ENCODE data around the gene CROCC2. TPM values are rescaled to one million over a fixed set of nuclear protein-coding genes. Genes with fewer than 3 reads are reported as not detected.

CROCC2 gene
- total RNA-seq, 6 experiments from 2014 or later: not detected

DNA sequence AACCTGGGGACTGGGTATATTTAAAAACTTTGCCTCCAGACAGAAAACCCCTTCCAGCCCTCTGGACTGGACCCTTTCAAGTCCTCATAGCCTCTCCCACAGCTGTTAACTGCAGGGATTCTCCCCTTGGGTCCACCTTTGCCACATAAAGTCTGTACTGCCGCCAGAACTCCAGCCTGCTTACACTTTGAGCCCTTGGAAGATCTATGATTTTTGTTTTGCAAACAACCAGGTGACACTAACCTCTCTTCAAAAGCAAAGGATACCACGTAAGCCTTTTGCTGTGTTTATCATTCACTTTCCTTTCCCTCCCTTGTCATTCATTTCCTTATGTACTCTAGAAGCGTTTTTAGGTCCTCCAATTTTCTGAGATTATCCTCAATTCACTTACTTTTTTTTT, 41.7 kb upstream of the CROCC2 start:
- Mint-ChIP-seq H3K4me1 (ENCODE audit: low read depth) (no peaks in the 10 kb centered on the region), H3K36me3 (ENCODE audit: low read depth) (no peaks in the 10 kb centered on the region), H3K27ac (no peak overlapping the region), H3K27me3 (ENCODE audit: insufficient read depth) (peaks cover 61% of the 10 kb centered on the region), H3K9me3 (no peaks in the 10 kb centered on the region), H3K4me3 (no peak overlapping the region)
- DNase-seq: no peak
- TF ChIP-seq, protein P1, sequence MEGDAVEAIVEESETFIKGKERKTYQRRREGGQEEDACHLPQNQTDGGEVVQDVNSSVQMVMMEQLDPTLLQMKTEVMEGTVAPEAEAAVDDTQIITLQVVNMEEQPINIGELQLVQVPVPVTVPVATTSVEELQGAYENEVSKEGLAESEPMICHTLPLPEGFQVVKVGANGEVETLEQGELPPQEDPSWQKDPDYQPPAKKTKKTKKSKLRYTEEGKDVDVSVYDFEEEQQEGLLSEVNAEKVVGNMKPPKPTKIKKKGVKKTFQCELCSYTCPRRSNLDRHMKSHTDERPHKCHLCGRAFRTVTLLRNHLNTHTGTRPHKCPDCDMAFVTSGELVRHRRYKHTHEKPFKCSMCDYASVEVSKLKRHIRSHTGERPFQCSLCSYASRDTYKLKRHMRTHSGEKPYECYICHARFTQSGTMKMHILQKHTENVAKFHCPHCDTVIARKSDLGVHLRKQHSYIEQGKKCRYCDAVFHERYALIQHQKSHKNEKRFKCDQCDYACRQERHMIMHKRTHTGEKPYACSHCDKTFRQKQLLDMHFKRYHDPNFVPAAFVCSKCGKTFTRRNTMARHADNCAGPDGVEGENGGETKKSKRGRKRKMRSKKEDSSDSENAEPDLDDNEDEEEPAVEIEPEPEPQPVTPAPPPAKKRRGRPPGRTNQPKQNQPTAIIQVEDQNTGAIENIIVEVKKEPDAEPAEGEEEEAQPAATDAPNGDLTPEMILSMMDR (IDR thresholded peaks at IDR 0.05): no peak

DNA sequence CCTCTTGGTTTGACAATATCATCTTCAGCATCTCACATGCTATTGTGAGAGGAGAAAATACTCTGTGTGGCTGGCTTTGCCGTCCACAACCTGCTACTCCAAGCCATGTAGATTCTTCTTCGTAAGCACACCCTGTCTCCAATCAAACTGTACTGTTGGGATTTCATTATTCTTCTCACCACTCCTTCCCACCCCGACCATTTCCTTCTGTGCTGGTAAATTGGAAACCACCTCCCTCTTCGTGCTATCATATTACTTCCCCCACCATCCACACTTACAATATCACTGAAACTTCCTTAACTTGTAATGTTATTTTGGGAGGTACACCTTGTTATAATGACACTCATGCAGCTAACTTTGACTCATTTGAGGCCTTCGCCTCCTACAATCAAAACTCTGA, 40.7 kb upstream of the CROCC2 start:
- Mint-ChIP-seq H3K36me3 (ENCODE audit: low read depth) (no peaks in the 10 kb centered on the region), H3K4me3 (no peak overlapping the region), H3K27ac (no peak overlapping the region), H3K9me3 (no peaks in the 10 kb centered on the region), H3K4me1 (ENCODE audit: low read depth) (no peaks in the 10 kb centered on the region), H3K27me3 (ENCODE audit: insufficient read depth) (peaks cover 59% of the 10 kb centered on the region)
- TF ChIP-seq, protein P1 (IDR thresholded peaks at IDR 0.05): no peak
- DNase-seq: no peak

DNA sequence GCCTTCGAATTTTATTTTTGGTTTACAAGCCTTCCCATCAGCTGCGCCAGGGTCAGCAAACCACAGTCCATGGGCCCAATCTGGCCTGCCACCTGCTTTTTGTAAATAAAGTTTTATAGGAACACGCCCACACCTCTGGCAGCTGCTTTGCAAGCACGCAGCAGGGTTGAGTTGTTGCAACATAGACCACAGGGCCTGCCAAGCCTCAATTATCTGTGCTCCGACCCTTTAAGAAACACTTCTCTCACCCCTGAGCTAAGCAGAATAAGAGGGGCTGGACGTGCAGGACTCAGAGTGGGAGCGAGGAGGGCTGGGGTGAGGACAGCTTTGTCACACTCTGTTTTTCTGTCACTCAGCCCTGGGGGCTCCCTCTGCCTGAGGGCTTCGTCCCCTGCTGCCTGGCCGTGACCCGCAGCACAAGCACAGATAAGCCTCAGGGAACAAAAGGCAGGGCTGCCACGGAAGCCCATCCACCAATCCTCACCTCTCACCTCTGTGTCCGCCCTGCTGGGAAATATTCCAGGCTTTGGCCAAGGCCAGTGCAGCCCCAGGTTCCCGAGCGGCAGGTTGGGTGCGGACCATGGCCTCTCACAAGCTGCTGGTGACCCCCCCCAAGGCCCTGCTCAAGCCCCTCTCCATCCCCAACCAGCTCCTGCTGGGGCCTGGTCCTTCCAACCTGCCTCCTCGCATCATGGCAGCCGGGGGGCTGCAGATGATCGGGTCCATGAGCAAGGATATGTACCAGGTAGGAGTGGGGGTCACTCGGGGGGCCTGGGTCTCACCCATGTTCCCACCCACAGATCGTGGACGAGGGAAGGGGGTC, 37.6 kb upstream of the CROCC2 start, which contains the start of gene AGXT:
AGXT (plus strand) TSS at position 539 of the 823 bp plus-strand sequence; CDS start at position 581, 42 bp downstream.
- no peaks in the 10 kb centered on the region for H3K36me3 Mint-ChIP-seq (ENCODE audit: low read depth)
- no peak within 1 kb of the TSS for H3K4me3 Mint-ChIP-seq
- no peak for DNase-seq
- TF ChIP-seq, protein P1 (IDR thresholded peaks at IDR 0.05): no peak
- H3K4me1 Mint-ChIP-seq (ENCODE audit: low read depth): no peaks in the 10 kb centered on the region
- no peaks in the 10 kb centered on the region for H3K9me3 Mint-ChIP-seq
- no peak within 1 kb of the TSS for H3K27ac Mint-ChIP-seq
- H3K27me3 Mint-ChIP-seq (ENCODE audit: insufficient read depth): peaks cover 49% of the 10 kb centered on the region

DNA sequence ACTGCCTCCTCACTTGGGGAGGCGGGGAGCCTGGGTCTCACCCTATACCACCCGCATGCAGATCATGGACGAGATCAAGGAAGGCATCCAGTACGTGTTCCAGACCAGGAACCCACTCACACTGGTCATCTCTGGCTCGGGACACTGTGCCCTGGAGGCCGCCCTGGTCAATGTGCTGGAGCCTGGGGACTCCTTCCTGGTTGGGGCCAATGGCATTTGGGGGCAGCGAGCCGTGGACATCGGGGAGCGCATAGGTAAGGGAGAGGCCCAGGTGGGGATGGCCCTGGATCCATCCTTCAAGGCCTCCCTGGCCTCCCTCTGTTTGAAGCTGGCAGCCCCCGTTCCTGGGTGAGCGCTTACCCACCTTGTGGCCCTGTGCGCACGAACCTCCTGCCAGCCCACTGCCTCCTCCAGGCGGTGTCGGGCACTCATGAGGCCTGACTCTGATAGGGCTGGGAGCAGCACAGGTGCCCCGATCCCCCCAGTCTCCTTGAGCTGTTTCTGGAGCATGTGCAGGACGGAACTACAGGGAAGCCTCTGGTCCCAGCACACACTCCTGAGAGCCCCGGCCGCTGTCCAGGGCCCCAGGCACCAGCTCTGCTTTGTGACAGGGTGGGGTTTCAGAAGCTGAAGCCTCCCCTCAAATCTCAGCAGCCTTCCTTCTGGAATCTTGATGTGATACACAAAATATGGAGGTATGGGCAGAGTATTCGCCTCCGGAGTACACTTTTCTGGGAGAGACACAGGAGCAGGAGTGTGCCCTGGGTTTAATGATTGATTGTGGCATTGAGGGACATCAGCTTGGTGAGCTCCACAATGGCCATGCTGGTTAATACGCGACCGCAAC, 36.8 kb upstream of the CROCC2 start:
- Mint-ChIP-seq H3K4me1 (ENCODE audit: low read depth) (no peaks in the 10 kb centered on the region), H3K27me3 (ENCODE audit: insufficient read depth) (peaks cover 42% of the 10 kb centered on the region), H3K4me3 (no peak overlapping the region), H3K36me3 (ENCODE audit: low read depth) (no peaks in the 10 kb centered on the region), H3K9me3 (no peaks in the 10 kb centered on the region), H3K27ac (no peak overlapping the region)
- DNase-seq: no peak
- TF ChIP-seq, protein P1 (IDR thresholded peaks at IDR 0.05): no peak

DNA sequence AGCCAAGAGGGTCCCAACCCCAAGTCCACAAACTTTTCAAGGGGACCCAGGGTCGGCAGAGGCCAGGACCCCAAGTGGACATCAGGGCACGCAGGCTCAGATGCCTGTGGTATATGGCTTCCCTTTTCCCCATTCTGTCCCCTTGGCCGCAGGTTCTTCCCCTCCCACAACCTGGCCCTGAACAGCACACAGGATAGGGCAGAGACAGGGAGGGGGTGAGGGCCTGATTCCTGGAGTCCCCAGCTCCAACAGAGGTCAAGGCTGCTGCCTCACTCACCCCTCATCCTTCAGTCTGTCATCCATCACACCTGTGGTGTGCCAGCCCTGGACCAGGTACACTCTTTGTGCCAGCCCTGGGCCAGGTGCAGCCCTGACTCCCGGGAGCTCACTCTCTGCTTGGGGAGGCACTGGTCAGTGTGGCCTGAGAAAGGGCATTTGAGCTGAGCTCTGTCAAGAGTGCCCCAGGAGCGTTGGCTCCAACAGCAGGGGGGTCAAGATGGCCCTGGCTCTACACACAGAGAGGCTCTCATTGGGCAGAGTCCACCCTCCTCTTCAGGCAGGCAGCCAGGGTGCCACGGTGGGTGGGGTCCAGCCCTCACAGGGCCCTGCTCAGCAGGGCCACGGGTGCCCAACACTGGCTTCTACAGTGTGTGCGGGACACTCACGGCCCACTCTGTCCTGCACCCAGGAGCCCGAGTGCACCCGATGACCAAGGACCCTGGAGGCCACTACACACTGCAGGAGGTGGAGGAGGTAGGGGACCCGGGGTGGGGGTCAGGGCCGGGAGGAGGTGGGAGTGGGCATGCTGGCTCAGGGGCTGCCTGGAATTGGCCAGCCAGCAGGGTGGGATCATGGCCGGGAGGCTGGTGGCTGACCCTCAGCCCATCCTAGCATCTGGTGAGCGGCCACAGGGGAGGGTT, 35.9 kb upstream of the CROCC2 start:
- peaks cover 41% of the 10 kb centered on the region for H3K27me3 Mint-ChIP-seq (ENCODE audit: insufficient read depth)
- H3K4me1 Mint-ChIP-seq (ENCODE audit: low read depth): no peaks in the 10 kb centered on the region
- no peak for DNase-seq
- no peaks in the 10 kb centered on the region for H3K9me3 Mint-ChIP-seq
- H3K4me3 Mint-ChIP-seq: no peak overlapping the region
- H3K27ac Mint-ChIP-seq: no peak overlapping the region
- H3K36me3 Mint-ChIP-seq (ENCODE audit: low read depth): no peaks in the 10 kb centered on the region
- TF ChIP-seq, protein P1 (IDR thresholded peaks at IDR 0.05): no peak
